ENCODE data around the gene IFNA7. TPM values are rescaled to one million over a fixed set of nuclear protein-coding genes. Genes with fewer than 3 reads are reported as not detected.
"Not testable (repeated sequence)": the region's sequence is repeated elsewhere in the genome, so short reads cannot be mapped to it uniquely, and the experiment has no call there.

Gene IFNA7
- total RNA-seq, 1 experiment from 2014 or later: not detected

DNA sequence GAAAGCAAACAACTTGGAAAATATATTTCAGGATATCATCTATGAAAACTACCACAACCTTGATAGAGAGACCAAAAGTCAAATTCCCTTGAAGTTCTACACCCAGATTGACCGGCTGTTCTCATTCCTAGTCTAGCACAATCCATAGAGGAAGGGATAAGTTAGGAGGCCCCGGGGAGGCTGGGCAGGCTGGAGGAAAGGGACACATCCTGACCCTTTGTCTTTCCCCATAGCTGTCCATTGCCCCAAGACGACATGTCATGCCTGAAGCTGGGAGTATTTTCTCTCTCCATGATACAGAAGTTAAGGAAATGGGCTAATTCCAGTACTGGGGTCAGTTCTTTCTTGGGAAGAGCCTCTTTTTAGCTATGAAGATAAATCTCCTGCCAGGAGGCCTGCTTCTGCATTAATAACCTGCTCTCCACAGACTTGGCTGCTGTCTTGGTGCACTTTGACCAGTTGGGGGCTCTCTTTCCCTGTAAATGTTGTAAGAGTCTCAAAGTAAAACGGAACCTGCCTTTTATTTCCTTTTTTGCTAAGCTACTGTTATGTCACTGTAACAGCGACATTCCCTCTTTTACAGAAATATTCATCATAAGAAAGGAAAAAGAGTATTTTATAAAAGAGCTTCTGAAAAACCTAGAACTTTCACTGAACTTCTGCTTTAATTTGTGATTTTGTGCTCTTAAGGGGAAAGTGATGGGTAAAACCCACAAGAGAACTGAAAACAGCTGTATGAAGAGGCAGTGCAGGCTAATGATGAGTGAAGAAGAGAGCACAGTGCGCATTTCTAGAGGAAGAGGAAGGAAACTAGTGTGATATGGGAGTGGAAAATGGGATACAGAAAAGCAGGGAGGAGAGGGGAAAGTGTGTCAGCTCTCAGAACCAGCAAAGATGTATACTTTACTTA is 6.9 kb downstream of the IFNA7 start:
- H3K27ac Mint-ChIP-seq; H3K4me1 Mint-ChIP-seq; POLR2A ChIA-PET; H3K36me3 Mint-ChIP-seq; H3K4me3 Mint-ChIP-seq; H3K9me3 Mint-ChIP-seq; H3K27me3 Mint-ChIP-seq (ENCODE audit: low read depth): not testable (repeated sequence)
- DNase-seq (ENCODE audit: low spot score): peak; percentile 28
- CTCF ChIA-PET: interaction anchor here (0.6 to 1.3 kb wide), 22 partner anchors 12 to 594 kb away, joined by 3 to 25 read pairs (median 4); no protein-coding TSS in a partner anchor
- ATAC-seq: peak; percentile 94
- TF ChIP-seq, protein P1, sequence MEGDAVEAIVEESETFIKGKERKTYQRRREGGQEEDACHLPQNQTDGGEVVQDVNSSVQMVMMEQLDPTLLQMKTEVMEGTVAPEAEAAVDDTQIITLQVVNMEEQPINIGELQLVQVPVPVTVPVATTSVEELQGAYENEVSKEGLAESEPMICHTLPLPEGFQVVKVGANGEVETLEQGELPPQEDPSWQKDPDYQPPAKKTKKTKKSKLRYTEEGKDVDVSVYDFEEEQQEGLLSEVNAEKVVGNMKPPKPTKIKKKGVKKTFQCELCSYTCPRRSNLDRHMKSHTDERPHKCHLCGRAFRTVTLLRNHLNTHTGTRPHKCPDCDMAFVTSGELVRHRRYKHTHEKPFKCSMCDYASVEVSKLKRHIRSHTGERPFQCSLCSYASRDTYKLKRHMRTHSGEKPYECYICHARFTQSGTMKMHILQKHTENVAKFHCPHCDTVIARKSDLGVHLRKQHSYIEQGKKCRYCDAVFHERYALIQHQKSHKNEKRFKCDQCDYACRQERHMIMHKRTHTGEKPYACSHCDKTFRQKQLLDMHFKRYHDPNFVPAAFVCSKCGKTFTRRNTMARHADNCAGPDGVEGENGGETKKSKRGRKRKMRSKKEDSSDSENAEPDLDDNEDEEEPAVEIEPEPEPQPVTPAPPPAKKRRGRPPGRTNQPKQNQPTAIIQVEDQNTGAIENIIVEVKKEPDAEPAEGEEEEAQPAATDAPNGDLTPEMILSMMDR (IDR thresholded peaks at IDR 0.05): peak; percentile 51

DNA sequence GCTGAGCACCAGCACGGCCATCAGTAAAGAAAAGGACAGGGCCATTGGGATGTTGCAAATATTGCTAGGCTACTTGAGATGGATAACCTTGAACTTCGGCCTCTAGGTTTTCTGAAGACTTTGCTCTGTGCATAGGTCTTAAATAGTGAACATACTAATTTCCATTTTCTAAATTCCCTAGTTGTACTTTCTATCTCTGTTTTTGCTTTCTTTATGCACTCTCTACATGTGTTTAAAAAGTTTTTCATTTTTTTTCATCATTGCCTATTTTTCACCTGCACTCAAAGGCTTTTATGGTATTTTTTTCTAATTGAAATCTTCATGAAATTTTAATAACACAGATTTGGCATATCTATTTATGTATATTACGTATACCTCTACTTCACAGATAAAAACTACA is 14.5 kb downstream of the IFNA7 start, which contains the start of gene IFNA4:
TSS of gene IFNA4 (minus strand) at position 101 of the 400 bp plus-strand sequence. CDS start at position 45, 56 bp downstream.
- POLR2A ChIA-PET; CTCF ChIA-PET; H3K36me3 Mint-ChIP-seq; H3K4me1 Mint-ChIP-seq; H3K9me3 Mint-ChIP-seq; ATAC-seq; H3K4me3 Mint-ChIP-seq; H3K27me3 Mint-ChIP-seq (ENCODE audit: low read depth); H3K27ac Mint-ChIP-seq; DNase-seq (ENCODE audit: low spot score): not testable (repeated sequence)

DNA sequence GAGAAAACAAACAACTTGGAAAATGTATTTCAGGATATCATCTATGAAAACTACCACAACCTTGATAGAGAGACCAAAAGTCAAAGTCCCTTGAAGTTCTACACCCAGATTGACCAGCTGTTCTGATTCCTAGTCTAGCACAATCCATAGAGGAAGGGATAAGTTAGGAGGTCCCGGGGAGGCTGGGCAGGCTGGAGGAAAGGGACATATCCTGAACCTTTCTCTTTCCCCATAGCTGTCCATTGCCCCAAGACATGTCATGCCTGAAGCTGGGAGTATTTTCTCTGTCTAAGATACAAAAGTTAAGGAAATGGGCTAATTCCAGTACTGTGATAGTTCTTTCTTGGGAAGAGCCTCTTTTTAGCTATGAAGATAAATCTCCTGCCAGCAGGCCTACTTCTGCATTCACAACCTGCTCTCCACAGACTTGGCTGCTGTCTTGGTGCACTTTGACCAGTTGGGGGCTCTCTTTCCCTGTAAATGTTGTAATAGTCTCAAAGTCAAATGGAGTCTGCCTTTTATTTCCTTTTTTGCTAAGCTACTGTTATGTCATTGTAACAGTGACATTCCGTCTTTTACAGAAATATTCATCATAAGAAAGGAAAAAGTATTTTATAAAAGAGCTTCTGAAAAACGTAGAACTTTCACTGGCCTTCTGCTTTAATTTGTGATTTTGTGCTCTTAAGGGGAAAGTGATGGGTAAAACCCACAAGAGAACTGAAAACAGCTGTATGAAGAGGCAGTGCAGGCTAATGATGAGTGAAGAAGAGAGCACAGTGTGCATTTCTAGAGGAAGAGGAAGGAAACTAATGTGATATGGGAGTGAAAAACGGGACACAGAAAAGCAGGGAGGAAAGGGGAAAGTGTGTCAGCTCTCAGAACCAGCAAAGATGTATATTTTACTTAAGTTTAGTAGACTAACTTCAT is 18.9 kb downstream of the IFNA7 start:
- H3K27me3 Mint-ChIP-seq (ENCODE audit: low read depth); H3K9me3 Mint-ChIP-seq; H3K4me1 Mint-ChIP-seq; H3K36me3 Mint-ChIP-seq; H3K27ac Mint-ChIP-seq; POLR2A ChIA-PET; H3K4me3 Mint-ChIP-seq: not testable (repeated sequence)
- ATAC-seq (peak; percentile 97), DNase-seq (ENCODE audit: low spot score) (peak; percentile 41)
- CTCF ChIA-PET: interaction anchor here (0.6 to 1.5 kb wide), 27 partner anchors 9 to 607 kb away, joined by 3 to 9 read pairs (median 4); partner anchors contain the start of gene KLHL9

DNA sequence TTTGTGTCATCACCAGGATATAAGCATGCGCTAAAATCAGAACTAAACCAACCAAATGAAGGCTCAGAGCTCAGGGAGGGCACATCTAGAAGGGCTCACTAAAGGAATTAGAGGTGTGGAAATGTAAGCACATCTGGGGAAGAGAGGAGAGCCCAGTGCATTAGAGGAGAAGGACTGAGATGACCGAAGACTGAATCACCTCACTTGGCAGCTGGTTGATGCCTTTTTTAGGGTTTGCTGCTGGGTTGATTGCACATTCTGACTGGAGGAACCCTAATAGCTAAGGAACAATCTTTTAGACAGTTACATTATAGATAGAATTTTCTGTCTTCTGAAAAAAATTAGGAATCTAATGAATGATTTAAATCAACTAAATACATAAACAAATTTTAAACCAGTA is 27.3 kb downstream of the IFNA7 start:
- no peak for ATAC-seq
- Mint-ChIP-seq H3K9me3 (no peaks in the 10 kb centered on the region), H3K36me3 (no peaks in the 10 kb centered on the region), H3K27ac (no peak overlapping the region), H3K4me1 (no peaks in the 10 kb centered on the region), H3K4me3 (no peak overlapping the region), H3K27me3 (ENCODE audit: low read depth) (peaks cover 11% of the 10 kb centered on the region)
- DNase-seq (ENCODE audit: low spot score): no peak
- ChIA-PET POLR2A (no interaction called here), CTCF (interaction anchor here (1.0 kb wide), 1 partner anchor 9 kb away, joined by 3 read pairs; no protein-coding TSS in a partner anchor)
- no peak for TF ChIP-seq SMAD3 (CRISPR knock-in tag; IDR thresholded peaks at IDR 0.05; ENCODE audit: borderline replicate concordance)
- TF ChIP-seq HMGA2 (CRISPR knock-in tag; IDR thresholded peaks at IDR 0.05): no peak
- TF ChIP-seq KAT7 (CRISPR knock-in tag; IDR thresholded peaks at IDR 0.05; ENCODE audit: borderline replicate concordance): no peak
- no peak for TF ChIP-seq MXD4 (CRISPR knock-in tag; IDR thresholded peaks at IDR 0.05; ENCODE audit: borderline replicate concordance)
- TF ChIP-seq, protein P2, sequence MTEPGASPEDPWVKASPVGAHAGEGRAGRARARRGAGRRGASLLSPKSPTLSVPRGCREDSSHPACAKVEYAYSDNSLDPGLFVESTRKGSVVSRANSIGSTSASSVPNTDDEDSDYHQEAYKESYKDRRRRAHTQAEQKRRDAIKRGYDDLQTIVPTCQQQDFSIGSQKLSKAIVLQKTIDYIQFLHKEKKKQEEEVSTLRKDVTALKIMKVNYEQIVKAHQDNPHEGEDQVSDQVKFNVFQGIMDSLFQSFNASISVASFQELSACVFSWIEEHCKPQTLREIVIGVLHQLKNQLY (CRISPR knock-in tag; IDR thresholded peaks at IDR 0.05): no peak

DNA sequence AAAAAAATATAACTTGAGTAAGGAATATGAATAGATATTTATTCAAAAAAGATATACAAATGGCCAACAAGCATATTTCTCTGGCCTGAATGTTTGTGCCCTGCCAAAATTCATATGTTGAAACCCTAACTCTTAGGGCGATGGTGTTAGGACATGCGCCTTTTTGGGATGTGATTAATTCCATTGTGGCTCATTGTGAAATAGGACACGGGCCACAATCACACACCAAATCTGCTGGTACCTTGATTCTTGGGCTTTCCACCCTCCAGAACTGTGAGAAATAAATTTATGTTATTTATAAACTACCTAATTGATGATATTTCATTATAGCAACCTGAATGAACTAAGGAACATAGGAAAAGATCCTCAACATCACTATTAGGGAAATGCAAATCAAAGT is 29.8 kb downstream of the IFNA7 start:
- H3K27me3 Mint-ChIP-seq (ENCODE audit: low read depth): peaks cover 8% of the 10 kb centered on the region; the same call in 1 of the 2 replicates
- H3K36me3 Mint-ChIP-seq: no peaks in the 10 kb centered on the region
- TF ChIP-seq, protein P3, sequence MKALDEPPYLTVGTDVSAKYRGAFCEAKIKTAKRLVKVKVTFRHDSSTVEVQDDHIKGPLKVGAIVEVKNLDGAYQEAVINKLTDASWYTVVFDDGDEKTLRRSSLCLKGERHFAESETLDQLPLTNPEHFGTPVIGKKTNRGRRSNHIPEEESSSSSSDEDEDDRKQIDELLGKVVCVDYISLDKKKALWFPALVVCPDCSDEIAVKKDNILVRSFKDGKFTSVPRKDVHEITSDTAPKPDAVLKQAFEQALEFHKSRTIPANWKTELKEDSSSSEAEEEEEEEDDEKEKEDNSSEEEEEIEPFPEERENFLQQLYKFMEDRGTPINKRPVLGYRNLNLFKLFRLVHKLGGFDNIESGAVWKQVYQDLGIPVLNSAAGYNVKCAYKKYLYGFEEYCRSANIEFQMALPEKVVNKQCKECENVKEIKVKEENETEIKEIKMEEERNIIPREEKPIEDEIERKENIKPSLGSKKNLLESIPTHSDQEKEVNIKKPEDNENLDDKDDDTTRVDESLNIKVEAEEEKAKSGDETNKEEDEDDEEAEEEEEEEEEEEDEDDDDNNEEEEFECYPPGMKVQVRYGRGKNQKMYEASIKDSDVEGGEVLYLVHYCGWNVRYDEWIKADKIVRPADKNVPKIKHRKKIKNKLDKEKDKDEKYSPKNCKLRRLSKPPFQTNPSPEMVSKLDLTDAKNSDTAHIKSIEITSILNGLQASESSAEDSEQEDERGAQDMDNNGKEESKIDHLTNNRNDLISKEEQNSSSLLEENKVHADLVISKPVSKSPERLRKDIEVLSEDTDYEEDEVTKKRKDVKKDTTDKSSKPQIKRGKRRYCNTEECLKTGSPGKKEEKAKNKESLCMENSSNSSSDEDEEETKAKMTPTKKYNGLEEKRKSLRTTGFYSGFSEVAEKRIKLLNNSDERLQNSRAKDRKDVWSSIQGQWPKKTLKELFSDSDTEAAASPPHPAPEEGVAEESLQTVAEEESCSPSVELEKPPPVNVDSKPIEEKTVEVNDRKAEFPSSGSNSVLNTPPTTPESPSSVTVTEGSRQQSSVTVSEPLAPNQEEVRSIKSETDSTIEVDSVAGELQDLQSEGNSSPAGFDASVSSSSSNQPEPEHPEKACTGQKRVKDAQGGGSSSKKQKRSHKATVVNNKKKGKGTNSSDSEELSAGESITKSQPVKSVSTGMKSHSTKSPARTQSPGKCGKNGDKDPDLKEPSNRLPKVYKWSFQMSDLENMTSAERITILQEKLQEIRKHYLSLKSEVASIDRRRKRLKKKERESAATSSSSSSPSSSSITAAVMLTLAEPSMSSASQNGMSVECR (CRISPR knock-in tag; IDR thresholded peaks at IDR 0.05; ENCODE audit: borderline replicate concordance): no peak
- TF ChIP-seq TCF7 (CRISPR knock-in tag; IDR thresholded peaks at IDR 0.05; ENCODE audit: low read depth) (no peak), RORB (CRISPR knock-in tag; IDR thresholded peaks at IDR 0.05) (no peak)
- TF ChIP-seq, protein P4, sequence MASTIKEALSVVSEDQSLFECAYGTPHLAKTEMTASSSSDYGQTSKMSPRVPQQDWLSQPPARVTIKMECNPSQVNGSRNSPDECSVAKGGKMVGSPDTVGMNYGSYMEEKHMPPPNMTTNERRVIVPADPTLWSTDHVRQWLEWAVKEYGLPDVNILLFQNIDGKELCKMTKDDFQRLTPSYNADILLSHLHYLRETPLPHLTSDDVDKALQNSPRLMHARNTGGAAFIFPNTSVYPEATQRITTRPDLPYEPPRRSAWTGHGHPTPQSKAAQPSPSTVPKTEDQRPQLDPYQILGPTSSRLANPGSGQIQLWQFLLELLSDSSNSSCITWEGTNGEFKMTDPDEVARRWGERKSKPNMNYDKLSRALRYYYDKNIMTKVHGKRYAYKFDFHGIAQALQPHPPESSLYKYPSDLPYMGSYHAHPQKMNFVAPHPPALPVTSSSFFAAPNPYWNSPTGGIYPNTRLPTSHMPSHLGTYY (CRISPR knock-in tag; IDR thresholded peaks at IDR 0.05): no peak

More for the DNA sequence above, 29.8 kb downstream of the IFNA7 start:
- Mint-ChIP-seq H3K9me3 (no peaks in the 10 kb centered on the region), H3K27ac (no peak overlapping the region), H3K4me1 (no peaks in the 10 kb centered on the region), H3K4me3 (no peak overlapping the region)
- ATAC-seq: no peak
- POLR2A ChIA-PET: no interaction called here
- CTCF ChIA-PET: no interaction called here
- no peak for DNase-seq (ENCODE audit: low spot score)
